Fibroblast of lung (primary cell): Measurements from ENCODE around the gene TBC1D22A. TPM values are rescaled to one million over a fixed set of nuclear protein-coding genes. Genes with fewer than 3 reads are reported as not detected.

Source experiments
- DNase-seq, 2 donors: peaks; one replicate each; pipeline versions ENCODE4 v3.0.0 to v3.0.0-alpha.2; 2010; ENCODE audit warnings: low read depth in 2 of 2
- H2AFZ ChIP-seq: 2 replicates; pipeline ENCODE4 v1.5.1; 2012; ENCODE audit warnings: low read length, control low read depth, inconsistent platforms
- H3K27ac ChIP-seq: 2 replicates; pipeline ENCODE4 v1.5.1; 2011; ENCODE audit warnings: low read length, control low read depth; ENCODE audit not compliant: insufficient read depth
- H3K27me3 ChIP-seq: 2 replicates; pipeline ENCODE4 v1.5.1; 2011; ENCODE audit warnings: mild to moderate bottlenecking, low read length; ENCODE audit not compliant: control insufficient read depth, insufficient read depth
- H3K36me3 ChIP-seq: 2 replicates; pipeline ENCODE4 v1.5.1; 2011; ENCODE audit warnings: low read length; ENCODE audit not compliant: control insufficient read depth, insufficient read depth
- H3K4me1 ChIP-seq: 2 replicates; pipeline ENCODE4 v1.5.1; 2011; ENCODE audit warnings: low read length; ENCODE audit not compliant: control insufficient read depth, insufficient read depth; ENCODE audit errors: extremely low read depth
- H3K4me2 ChIP-seq: 2 replicates; pipeline ENCODE4 v1.5.1; 2011; ENCODE audit warnings: low read length, control low read depth; ENCODE audit not compliant: insufficient read depth; ENCODE audit errors: extremely low read depth
- H3K4me3 ChIP-seq, 4 experiments: fragments of 200-600 bp in 1 of 4; sonication (generic) in 1 of 4; replicated peaks in 1 of 4; 2 replicates each; pipeline ENCODE4 v1.5.1; 2011 to 2016; ENCODE audit warnings: low read length in 4 of 4, low read depth in 3 of 4, mild to moderate bottlenecking in 3 of 4, control low read depth in 2 of 4, inconsistent platforms in 1 of 4, mixed read lengths in 1 of 4; ENCODE audit not compliant: insufficient read depth in 1 of 4; ENCODE audit errors: control extremely low read depth in 1 of 4
- H3K79me2 ChIP-seq: 2 replicates; pipeline ENCODE4 v1.5.1; 2012; ENCODE audit warnings: mild to moderate bottlenecking, low read length, inconsistent platforms; ENCODE audit not compliant: control insufficient read depth, insufficient read depth
- H3K9ac ChIP-seq: 2 replicates; pipeline ENCODE4 v1.5.1; 2011; ENCODE audit warnings: mild to moderate bottlenecking, low read length, control low read depth; ENCODE audit not compliant: insufficient read depth
- H3K9me3 ChIP-seq: 2 replicates; pipeline ENCODE4 v1.5.1; 2012; ENCODE audit warnings: low read depth, low read length; ENCODE audit not compliant: control insufficient read depth, insufficient read depth
- H4K20me1 ChIP-seq: 2 replicates; pipeline ENCODE4 v1.5.1; 2011; ENCODE audit warnings: low read length; ENCODE audit not compliant: control insufficient read depth, insufficient read depth; ENCODE audit errors: extremely low read depth
- EZH2 ChIP-seq: IDR thresholded peaks from 2 replicates; pipeline ENCODE4 v1.5.1; 2012; ENCODE audit warnings: low read length, control low read depth, mild to moderate bottlenecking; ENCODE audit errors: missing control alignments
- polyA plus RNA-seq, 2 donors: library from polyadenylated mRNA; depleted of rRNA in 1 of 2; stranded (reverse) in 1 of 2; unstranded in 1 of 2; fragments of >200 nt; gene quantifications; 2 replicates each; pipeline ENCODE4 v1.2.1, GENCODE V29; 2011 to 2012; ENCODE audit warnings: missing spikeins in 1 of 2
- total RNA-seq: library from RNA; depleted of rRNA; stranded (reverse); fragments of >200 nt; gene quantifications from 2 replicates; pipeline ENCODE4 v1.2.1, GENCODE V29; 2014
- TF ChIP-seq, protein P1 (sequence below), 2 donors: IDR thresholded peaks in 1 of 2; conservative IDR thresholded peaks in 1 of 2; 1 replicate in 1 of 2; 2 replicates in 1 of 2; pipeline ENCODE4 v1.5.1; 2011 to 2012; ENCODE audit warnings: low read length in 2 of 2, control low read depth in 1 of 2, inconsistent platforms in 1 of 2, low read depth in 1 of 2, mild to moderate bottlenecking in 1 of 2

Gene TBC1D22A
- total and polyA plus RNA-seq, 2 donors (not counting 1 experiment from before 2014, with no cell fraction given), result 11.6 to 17.6 TPM

DNA sequence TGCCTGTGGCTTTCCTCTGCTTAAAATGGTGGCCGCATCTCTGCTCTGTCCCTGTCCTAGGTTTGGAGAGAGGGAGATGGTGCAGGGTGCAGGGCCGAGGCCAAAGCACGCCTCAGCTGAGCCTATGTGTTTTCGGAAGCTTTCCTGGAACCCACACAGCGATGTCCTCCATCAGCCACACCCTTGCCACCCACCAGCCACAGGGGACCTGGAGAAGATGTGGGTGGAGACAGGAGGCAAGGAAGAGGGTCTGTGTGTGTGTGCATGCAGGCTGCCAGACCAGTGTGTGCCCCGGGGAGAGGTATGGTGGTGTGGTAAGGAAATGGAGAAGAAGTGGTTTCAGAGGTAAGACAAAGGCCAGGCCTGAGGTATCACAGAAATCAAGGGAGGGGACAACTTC is 155.7 kb downstream of the TBC1D22A start:
- Histone ChIP-seq H3K79me2 (no peaks in the 10 kb centered on the region), H2AFZ (no peak overlapping the region), H4K20me1 (no peaks in the 10 kb centered on the region), H3K27ac (no peak overlapping the region), H3K27me3 (no peaks in the 10 kb centered on the region), H3K9me3 (no peaks in the 10 kb centered on the region), H3K4me2 (no peak overlapping the region), H3K9ac (no peak overlapping the region), H3K4me3 (no peak overlapping the region), H3K36me3 (peaks cover 2% of the 10 kb centered on the region), H3K4me1 (no peaks in the 10 kb centered on the region)
- TF ChIP-seq, protein P1, sequence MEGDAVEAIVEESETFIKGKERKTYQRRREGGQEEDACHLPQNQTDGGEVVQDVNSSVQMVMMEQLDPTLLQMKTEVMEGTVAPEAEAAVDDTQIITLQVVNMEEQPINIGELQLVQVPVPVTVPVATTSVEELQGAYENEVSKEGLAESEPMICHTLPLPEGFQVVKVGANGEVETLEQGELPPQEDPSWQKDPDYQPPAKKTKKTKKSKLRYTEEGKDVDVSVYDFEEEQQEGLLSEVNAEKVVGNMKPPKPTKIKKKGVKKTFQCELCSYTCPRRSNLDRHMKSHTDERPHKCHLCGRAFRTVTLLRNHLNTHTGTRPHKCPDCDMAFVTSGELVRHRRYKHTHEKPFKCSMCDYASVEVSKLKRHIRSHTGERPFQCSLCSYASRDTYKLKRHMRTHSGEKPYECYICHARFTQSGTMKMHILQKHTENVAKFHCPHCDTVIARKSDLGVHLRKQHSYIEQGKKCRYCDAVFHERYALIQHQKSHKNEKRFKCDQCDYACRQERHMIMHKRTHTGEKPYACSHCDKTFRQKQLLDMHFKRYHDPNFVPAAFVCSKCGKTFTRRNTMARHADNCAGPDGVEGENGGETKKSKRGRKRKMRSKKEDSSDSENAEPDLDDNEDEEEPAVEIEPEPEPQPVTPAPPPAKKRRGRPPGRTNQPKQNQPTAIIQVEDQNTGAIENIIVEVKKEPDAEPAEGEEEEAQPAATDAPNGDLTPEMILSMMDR (conservative IDR thresholded peaks at IDR 0.05 in 1 of 2, IDR thresholded peaks at IDR 0.05 in 1 of 2; ENCODE audit: low read depth in 1 of 2, low read length in 2 of 2), result no peak
- TF ChIP-seq EZH2, result no peak
- no peak for DNase-seq

DNA sequence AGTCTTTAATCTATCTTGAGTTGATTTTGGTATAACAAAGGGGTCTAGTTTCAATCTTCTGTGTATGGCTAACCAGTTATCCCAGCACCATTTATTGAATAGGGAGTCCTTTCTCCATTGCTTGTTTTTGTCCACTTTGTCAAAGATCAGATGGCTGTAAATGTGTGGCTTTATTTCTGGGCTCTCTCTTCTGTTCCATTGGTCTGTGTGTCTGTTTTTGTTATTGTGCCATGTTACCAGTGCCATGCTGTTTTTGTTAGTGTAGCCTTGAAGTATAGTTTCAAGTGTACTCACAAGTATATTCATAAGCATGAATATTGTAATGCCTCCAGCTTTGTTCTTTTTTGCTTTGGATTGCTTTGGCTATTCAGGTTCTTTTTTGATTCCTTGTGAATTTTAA is 159.6 kb downstream of the TBC1D22A start:
- Histone ChIP-seq H3K27ac (no peak overlapping the region), H3K4me3 (no peak overlapping the region), H4K20me1 (no peaks in the 10 kb centered on the region), H3K27me3 (no peaks in the 10 kb centered on the region), H3K9ac (no peak overlapping the region), H2AFZ (no peak overlapping the region), H3K9me3 (no peaks in the 10 kb centered on the region), H3K79me2 (no peaks in the 10 kb centered on the region), H3K36me3 (no peaks in the 10 kb centered on the region), H3K4me1 (no peaks in the 10 kb centered on the region), H3K4me2 (no peak overlapping the region)
- TF ChIP-seq, protein P1 (conservative IDR thresholded peaks at IDR 0.05 in 1 of 2, IDR thresholded peaks at IDR 0.05 in 1 of 2; ENCODE audit: low read depth in 1 of 2, low read length in 2 of 2), result no peak
- TF ChIP-seq EZH2, result no peak
- no peak for DNase-seq

DNA sequence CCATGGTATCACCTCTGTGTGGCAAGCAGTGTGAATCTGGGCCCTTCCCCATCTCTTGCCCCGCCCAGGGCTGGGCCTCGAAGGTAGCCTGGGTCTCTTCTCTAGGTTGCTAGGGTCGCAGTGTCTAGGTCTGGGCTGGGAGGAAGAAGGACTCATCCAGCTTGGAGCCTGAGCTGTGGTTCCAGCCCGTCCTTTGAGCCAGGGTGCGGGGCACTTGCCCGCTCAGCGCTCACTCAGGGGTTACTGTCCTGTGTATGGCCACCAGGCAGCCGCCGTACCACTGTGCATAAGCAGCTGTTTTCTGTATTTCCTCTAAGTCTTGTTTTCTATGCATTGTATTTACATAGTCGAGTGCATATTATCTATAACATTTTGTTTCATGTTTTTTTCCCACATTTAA is 160.9 kb downstream of the TBC1D22A start:
- Histone ChIP-seq H3K4me1 (no peaks in the 10 kb centered on the region), H3K4me3 (no peak overlapping the region), H2AFZ (no peak overlapping the region), H3K9me3 (no peaks in the 10 kb centered on the region), H3K9ac (no peak overlapping the region), H3K4me2 (no peak overlapping the region), H3K27me3 (no peaks in the 10 kb centered on the region), H3K36me3 (no peaks in the 10 kb centered on the region), H3K79me2 (no peaks in the 10 kb centered on the region), H4K20me1 (no peaks in the 10 kb centered on the region), H3K27ac (no peak overlapping the region)
- no peak for DNase-seq
- TF ChIP-seq EZH2, result no peak
- TF ChIP-seq, protein P1 (conservative IDR thresholded peaks at IDR 0.05 in 1 of 2, IDR thresholded peaks at IDR 0.05 in 1 of 2; ENCODE audit: low read depth in 1 of 2, low read length in 2 of 2), result no peak
